ENCODE data around the gene BANP.
A peak's percentile ranks its signal among the peaks of the same experiment; 100 is the strongest.
"Not testable (repeated sequence)": the region's sequence is repeated elsewhere in the genome, so short reads cannot be mapped to it uniquely, and the experiment has no call there.

The BANP gene

DNA sequence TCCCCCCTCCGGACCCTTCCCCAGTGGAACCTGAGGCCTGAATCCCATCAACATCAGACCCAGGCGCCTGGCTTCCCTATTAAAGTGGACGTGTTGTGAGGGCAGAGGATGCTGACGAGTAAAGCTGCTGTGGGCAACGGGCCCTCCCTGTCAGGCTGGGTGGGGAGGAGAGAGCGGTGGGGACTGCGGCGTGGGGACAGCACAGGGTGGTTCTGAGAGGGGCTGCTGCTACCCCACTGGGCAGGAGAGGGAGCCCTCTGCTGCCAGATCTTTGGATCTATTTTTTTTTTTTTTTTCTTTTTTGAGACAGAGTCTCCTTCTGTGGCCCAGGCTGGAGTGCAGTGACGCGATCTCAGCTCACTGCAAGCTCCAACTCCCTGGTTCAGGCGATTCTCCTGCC, 20.8 kb upstream of the BANP start:
- POLR2A ChIA-PET, result no interaction called here
- DNase-seq (ENCODE audit: extremely low spot score), result peak; percentile 49
- TF ChIP-seq FOXM1 (IDR thresholded peaks at IDR 0.05; ENCODE audit: borderline replicate concordance) (no peak), ZNF384 (IDR thresholded peaks at IDR 0.05) (peak; percentile 94)
- CTCF ChIA-PET, result no interaction called here

- CTCF ChIA-PET, result no interaction called here
- DNase-seq (ENCODE audit: extremely low spot score), result no peak
- POLR2A ChIA-PET, result interaction anchor here (0.9 kb wide), 1 partner anchor 22 kb away, joined by 3 read pairs; no protein-coding TSS in a partner anchor
- no peak for TF ChIP-seq ARNT (IDR thresholded peaks at IDR 0.05)
- TF ChIP-seq BHLHE40 (IDR thresholded peaks at IDR 0.05; ENCODE audit: borderline replicate concordance), result no peak
- no peak for TF ChIP-seq NFRKB (IDR thresholded peaks at IDR 0.05)
Observed at GRCh38 chr16:87931504-87931903, 19.7 kb upstream of the BANP start.

- CTCF ChIA-PET; DNase-seq (ENCODE audit: extremely low spot score); POLR2A ChIA-PET: not testable (repeated sequence)
Observed at GRCh38 chr16:87932475-87933139, 18.6 kb upstream of the BANP start.

DNA sequence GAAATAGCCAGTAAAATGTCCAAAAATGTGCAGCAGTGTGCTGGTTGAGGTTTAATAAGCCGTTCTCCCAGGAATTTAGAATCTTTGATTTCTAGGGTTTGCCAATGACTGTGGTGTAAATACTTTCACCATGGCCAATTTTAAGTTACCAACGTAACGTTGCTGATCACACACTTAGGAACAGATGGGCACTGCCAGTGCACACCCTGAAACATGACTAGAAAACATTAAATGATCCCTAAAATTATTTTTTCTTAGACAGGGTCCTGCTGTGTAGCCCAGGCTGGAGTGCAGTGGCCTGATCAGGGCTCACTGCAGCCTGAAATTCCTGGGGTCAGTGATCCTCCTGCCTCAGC, 18.1 kb upstream of the BANP start:
- ChIA-PET POLR2A (no interaction called here), CTCF (no interaction called here)
- no peak for TF ChIP-seq PKNOX1 (IDR thresholded peaks at IDR 0.05)
- TF ChIP-seq TARDBP (IDR thresholded peaks at IDR 0.05), result no peak
- DNase-seq (ENCODE audit: extremely low spot score), result no peak

DNA sequence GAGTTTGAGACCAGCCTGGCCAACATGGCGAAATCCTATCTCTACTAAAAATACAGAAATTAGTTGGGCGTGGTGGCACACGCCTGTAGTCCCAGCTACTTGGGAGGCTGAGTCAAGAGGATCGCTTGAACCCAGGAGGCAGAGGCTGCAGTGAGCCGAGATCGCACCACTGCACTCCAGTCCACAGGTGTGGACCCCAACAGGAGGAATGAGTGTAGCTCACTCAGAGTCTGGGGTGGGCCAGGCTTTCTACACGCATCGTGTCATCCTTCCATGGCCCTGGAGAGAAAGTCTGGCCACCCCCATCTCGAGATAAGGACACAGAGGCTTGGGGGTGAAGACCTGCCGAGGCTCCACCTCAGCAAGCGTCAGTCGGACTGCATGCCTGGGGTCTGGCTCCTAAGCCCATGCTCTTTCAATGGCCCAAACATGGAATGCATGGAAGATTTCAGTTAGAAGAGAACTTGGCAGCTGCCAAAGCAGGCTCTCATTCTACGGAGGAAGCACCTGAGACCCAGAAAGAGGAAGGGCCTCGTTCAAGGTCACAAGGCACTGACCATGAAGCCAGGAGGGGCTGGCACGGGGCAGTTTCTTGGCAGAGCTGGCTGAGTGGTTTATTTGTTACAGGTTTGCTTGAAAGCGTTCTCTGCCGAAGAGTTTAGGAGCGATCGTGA, 16.3 kb upstream of the BANP start:
- DNase-seq (ENCODE audit: extremely low spot score); CTCF ChIA-PET; POLR2A ChIA-PET: not testable (repeated sequence)

GRCh38 chr16:87936016-87936374, 15.2 kb upstream of the BANP start:
- CTCF ChIA-PET; DNase-seq (ENCODE audit: extremely low spot score); POLR2A ChIA-PET: not testable (repeated sequence)

- DNase-seq (ENCODE audit: extremely low spot score), result no peak
- ChIA-PET CTCF (no interaction called here), POLR2A (no interaction called here)
- TF ChIP-seq PKNOX1 (IDR thresholded peaks at IDR 0.05) (no peak), ELF4 (IDR thresholded peaks at IDR 0.05) (no peak), ZNF384 (IDR thresholded peaks at IDR 0.05) (no peak), SP1 (IDR thresholded peaks at IDR 0.05) (no peak), CTBP1 (IDR thresholded peaks at IDR 0.05; ENCODE audit: borderline replicate concordance) (no peak), ARNT (IDR thresholded peaks at IDR 0.05) (no peak), BHLHE40 (IDR thresholded peaks at IDR 0.05; ENCODE audit: borderline replicate concordance) (no peak), NFRKB (IDR thresholded peaks at IDR 0.05) (no peak), FOXA1 (IDR thresholded peaks at IDR 0.05) (no peak), FOXK2 (IDR thresholded peaks at IDR 0.05) (no peak), SUZ12 (IDR thresholded peaks at IDR 0.05) (no peak), HDGF (IDR thresholded peaks at IDR 0.05; ENCODE audit: borderline replicate concordance) (no peak)
Observed at GRCh38 chr16:87936375-87937230, 14.6 kb upstream of the BANP start, which contains the start of gene CA5A. TSS of gene CA5A (minus strand) at chr16:87936529. CDS start at chr16:87936450, 79 bp downstream.

GRCh38 chr16:87937231-87937542, 14.0 kb upstream of the BANP start:
- DNase-seq (ENCODE audit: extremely low spot score); POLR2A ChIA-PET; CTCF ChIA-PET: not testable (repeated sequence)

GRCh38 chr16:87938412-87938949, 12.8 kb upstream of the BANP start:
- DNase-seq (ENCODE audit: extremely low spot score), result no peak
- ChIA-PET CTCF (no interaction called here), POLR2A (no interaction called here)
- TF ChIP-seq HDGF (IDR thresholded peaks at IDR 0.05; ENCODE audit: borderline replicate concordance), result no peak
- no peak for TF ChIP-seq FOXA1 (IDR thresholded peaks at IDR 0.05)
- TF ChIP-seq BHLHE40 (IDR thresholded peaks at IDR 0.05; ENCODE audit: borderline replicate concordance), result no peak
- peak; percentile 34; the same call in 1 of the 2 replicates for TF ChIP-seq PKNOX1 (IDR thresholded peaks at IDR 0.05)

Data from HEK293T (cell line).